Measurements from ENCODE around the gene ATOSB. TPM values are rescaled to one million over a fixed set of nuclear protein-coding genes. Genes with fewer than 3 reads are reported as not detected.

The ATOSB gene
- total RNA-seq: 8.8 and 24.4 TPM in 2 replicates

GRCh38 chr9:35115680-35116538 lies at the start of gene ATOSB:
Gene ATOSB (minus strand): TSS chr9:35115862. CDS start chr9:35108274, 7,588 bp downstream.

GRCh38 chr9:35161713-35162604 lies 46.3 kb upstream of the ATOSB start, which contains the start of gene UNC13B:
Gene UNC13B (plus strand): TSS chr9:35162009. CDS start chr9:35162284, 275 bp downstream.

GRCh38 chr9:35102769-35103659 lies 12.6 kb downstream of the ATOSB start, which contains the start of gene STOML2:
Gene STOML2 (minus strand): TSS chr9:35103131. CDS start chr9:35103094, 37 bp downstream.

GRCh38 chr9:35096035-35096849 lies 19.4 kb downstream of the ATOSB start, which contains the start of gene PIGO:
Gene PIGO (minus strand): TSS chr9:35096591. CDS start chr9:35095565, 1,026 bp downstream.

GRCh38 chr9:35079426-35080341 lies 36.0 kb downstream of the ATOSB start, which contains the start of gene FANCG:
Gene FANCG (minus strand): TSS chr9:35079942. CDS start chr9:35079524, 418 bp downstream.

GRCh38 chr9:35072461-35073278 lies 43.0 kb downstream of the ATOSB start, which contains the start of gene VCP:
Gene VCP (minus strand): TSS chr9:35072625. CDS start chr9:35072353, 272 bp downstream.

Other genes with a start within 250 kb of the ATOSB start
- gene PHF24, start 157.6 kb downstream of the ATOSB start, total RNA-seq: not detected in 2 replicates
- 5.8 and 6.5 TPM in 2 replicates for gene DNAJB5, start 126.1 kb downstream of the ATOSB start, total RNA-seq
- gene VCP, start 43.2 kb downstream of the ATOSB start, total RNA-seq: 510 and 517 TPM in 2 replicates
- gene FANCG, start 35.9 kb downstream of the ATOSB start, total RNA-seq: 18.5 and 25.3 TPM in 2 replicates
- 7.5 and 11.2 TPM in 2 replicates for gene PIGO, start 19.3 kb downstream of the ATOSB start, total RNA-seq
- gene STOML2, start 12.7 kb downstream of the ATOSB start, total RNA-seq: 296 and 332 TPM in 2 replicates
- 24.0 and 34.2 TPM in 2 replicates for gene UNC13B, start 46.1 kb upstream of the ATOSB start, total RNA-seq

All from epithelial cell of umbilical artery (primary cell).